NCI-H1930 (cell line): Measurements from ENCODE around the gene SEMA3G.

Experiments
- DNase-seq, 2 experiments: peaks; one replicate each; lab custom pipeline; 2025; lab: John Stamatoyannopoulos, UW

The SEMA3G gene

GRCh38 chr3:52394751-52395502, 50.0 kb downstream of the SEMA3G start:
- no peak for DNase-seq

GRCh38 chr3:52393959-52394670, 50.8 kb downstream of the SEMA3G start:
- no peak for DNase-seq

- DNase-seq = no peak
These were observed 51.6 kb downstream of the SEMA3G start for GRCh38 chr3:52393131-52393807.

- DNase-seq = no peak
These were observed 52.5 kb downstream of the SEMA3G start for GRCh38 chr3:52392216-52392930.

- DNase-seq = no peak
These were observed 53.8 kb downstream of the SEMA3G start for GRCh38 chr3:52391096-52391495.

- DNase-seq = no peak
These were observed 56.0 kb downstream of the SEMA3G start for GRCh38 chr3:52388933-52389332.

GRCh38 chr3:52388348-52388821, 56.5 kb downstream of the SEMA3G start:
- no peak for DNase-seq

GRCh38 chr3:52387481-52387880, 57.4 kb downstream of the SEMA3G start:
- no peak for DNase-seq

- DNase-seq = no peak
These were observed 59.7 kb downstream of the SEMA3G start for GRCh38 chr3:52385157-52385556.

GRCh38 chr3:52384019-52384761, 60.7 kb downstream of the SEMA3G start:
- DNase-seq = no peak

- DNase-seq = no peak
These were observed 61.5 kb downstream of the SEMA3G start for GRCh38 chr3:52383446-52383845.
